Fibroblast of lung (primary cell): ENCODE data around the gene UNKL.

ENCODE experiments used
- EZH2 ChIP-seq: IDR thresholded peaks from 2 replicates; pipeline ENCODE4 v1.5.1; 2012; ENCODE audit warnings: low read length, control low read depth, mild to moderate bottlenecking; ENCODE audit errors: missing control alignments
- TF ChIP-seq, protein P1 (sequence below), 2 donors: IDR thresholded peaks in 1 of 2; conservative IDR thresholded peaks in 1 of 2; 1 replicate in 1 of 2; 2 replicates in 1 of 2; pipeline ENCODE4 v1.5.1; 2011 to 2012; ENCODE audit warnings: low read length in 2 of 2, control low read depth in 1 of 2, inconsistent platforms in 1 of 2, low read depth in 1 of 2, mild to moderate bottlenecking in 1 of 2

DNA sequence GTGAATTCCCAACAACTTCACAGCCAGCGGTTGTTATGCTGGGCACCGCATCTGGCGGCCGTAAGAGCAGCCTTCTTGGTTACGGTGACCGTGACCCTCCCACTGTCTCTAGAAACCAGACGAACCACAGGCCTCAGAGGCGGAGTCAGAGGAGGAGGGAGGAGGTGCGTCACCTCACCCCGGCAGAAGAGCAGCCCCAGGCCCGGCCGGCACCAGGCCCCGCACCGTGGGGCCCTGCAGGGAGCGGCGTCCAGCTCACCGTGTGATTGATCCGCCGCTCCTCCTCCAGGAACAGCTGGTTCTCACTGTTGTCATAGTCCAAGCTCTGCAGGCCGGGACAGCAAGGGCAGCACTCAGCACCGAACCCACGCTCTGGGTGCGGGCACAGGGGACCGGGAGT is 46.6 kb upstream of the UNKL start:
- TF ChIP-seq, protein P1, sequence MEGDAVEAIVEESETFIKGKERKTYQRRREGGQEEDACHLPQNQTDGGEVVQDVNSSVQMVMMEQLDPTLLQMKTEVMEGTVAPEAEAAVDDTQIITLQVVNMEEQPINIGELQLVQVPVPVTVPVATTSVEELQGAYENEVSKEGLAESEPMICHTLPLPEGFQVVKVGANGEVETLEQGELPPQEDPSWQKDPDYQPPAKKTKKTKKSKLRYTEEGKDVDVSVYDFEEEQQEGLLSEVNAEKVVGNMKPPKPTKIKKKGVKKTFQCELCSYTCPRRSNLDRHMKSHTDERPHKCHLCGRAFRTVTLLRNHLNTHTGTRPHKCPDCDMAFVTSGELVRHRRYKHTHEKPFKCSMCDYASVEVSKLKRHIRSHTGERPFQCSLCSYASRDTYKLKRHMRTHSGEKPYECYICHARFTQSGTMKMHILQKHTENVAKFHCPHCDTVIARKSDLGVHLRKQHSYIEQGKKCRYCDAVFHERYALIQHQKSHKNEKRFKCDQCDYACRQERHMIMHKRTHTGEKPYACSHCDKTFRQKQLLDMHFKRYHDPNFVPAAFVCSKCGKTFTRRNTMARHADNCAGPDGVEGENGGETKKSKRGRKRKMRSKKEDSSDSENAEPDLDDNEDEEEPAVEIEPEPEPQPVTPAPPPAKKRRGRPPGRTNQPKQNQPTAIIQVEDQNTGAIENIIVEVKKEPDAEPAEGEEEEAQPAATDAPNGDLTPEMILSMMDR (conservative IDR thresholded peaks at IDR 0.05 in 1 of 2, IDR thresholded peaks at IDR 0.05 in 1 of 2; ENCODE audit: low read depth in 1 of 2, low read length in 2 of 2) = no peak
- no peak for TF ChIP-seq EZH2
